Neural progenitor cell (in vitro differentiated cells): Measurements from ENCODE around the gene VAMP7.

Experiments
- EZH2 ChIP-seq: fragments of 200-600 bp; sonication (generic); IDR thresholded peaks from 2 replicates; pipeline ENCODE4 v1.6.1; 2017; ENCODE audit warnings: antibody characterized with exemption, mild to moderate bottlenecking, moderate library complexity
- EZH2phosphoT487 ChIP-seq: fragments of 200-600 bp; sonication (generic); IDR thresholded peaks from 2 replicates; pipeline ENCODE4 v1.6.1; 2017; ENCODE audit warnings: antibody characterized with exemption
- TF ChIP-seq, protein P1 (sequence below): fragments of 200-600 bp; sonication (generic); IDR thresholded peaks from 2 replicates; pipeline ENCODE4 v1.5.1; 2017; ENCODE audit warnings: antibody characterized with exemption, mild to moderate bottlenecking

DNA sequence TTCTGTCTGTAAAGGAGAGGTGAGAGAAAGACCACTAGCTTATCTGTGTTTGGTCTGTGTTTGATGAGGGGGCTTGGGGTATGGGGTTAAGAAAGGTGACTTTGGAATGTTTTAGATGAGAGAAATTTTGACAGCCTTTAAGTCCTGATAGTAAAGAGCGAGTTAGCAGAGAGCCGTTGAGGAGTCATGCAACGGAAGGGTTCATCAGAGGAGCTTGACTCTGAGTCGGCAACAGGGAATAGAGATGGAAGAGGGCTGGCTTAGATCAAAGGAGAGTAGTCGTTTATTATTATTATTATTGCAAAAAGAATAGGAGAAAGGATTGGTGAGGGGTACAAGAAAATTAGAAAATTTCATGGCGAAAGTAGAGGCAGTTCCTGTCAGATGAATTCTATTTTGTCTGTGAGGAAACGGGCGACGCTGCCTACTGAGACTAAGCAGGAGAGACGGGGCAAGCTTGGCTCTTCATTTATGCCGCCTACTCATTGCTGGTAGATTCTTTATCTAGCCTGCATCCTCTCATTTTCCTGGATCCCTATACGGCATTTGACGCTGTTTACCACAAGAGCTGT, 473 bp upstream of the VAMP7 start:
- TF ChIP-seq, protein P1, sequence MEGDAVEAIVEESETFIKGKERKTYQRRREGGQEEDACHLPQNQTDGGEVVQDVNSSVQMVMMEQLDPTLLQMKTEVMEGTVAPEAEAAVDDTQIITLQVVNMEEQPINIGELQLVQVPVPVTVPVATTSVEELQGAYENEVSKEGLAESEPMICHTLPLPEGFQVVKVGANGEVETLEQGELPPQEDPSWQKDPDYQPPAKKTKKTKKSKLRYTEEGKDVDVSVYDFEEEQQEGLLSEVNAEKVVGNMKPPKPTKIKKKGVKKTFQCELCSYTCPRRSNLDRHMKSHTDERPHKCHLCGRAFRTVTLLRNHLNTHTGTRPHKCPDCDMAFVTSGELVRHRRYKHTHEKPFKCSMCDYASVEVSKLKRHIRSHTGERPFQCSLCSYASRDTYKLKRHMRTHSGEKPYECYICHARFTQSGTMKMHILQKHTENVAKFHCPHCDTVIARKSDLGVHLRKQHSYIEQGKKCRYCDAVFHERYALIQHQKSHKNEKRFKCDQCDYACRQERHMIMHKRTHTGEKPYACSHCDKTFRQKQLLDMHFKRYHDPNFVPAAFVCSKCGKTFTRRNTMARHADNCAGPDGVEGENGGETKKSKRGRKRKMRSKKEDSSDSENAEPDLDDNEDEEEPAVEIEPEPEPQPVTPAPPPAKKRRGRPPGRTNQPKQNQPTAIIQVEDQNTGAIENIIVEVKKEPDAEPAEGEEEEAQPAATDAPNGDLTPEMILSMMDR = no peak
- no peak for TF ChIP-seq EZH2phosphoT487
- TF ChIP-seq EZH2 = no peak
